Measurements from ENCODE around the gene ADCY3. TPM values are rescaled to one million over a fixed set of nuclear protein-coding genes. Genes with fewer than 3 reads are reported as not detected.

Gene ADCY3
- total RNA-seq, 1 experiment from 2014 or later = 39.5 TPM

GRCh38 chr2:24845691-24846090 is 74.3 kb downstream of the ADCY3 start:
- Histone ChIP-seq H3K4me1 (ENCODE audit: insufficient read depth, low read length) (no peaks in the 10 kb centered on the region), H3K4ac (ENCODE audit: low read depth, low read length) (no peak overlapping the region), H2BK120ac (ENCODE audit: low read depth, low read length, poor library complexity, severe bottlenecking) (no peak overlapping the region), H3K18ac (ENCODE audit: insufficient read length, low read depth, low read length) (no peak overlapping the region), H2AFZ (ENCODE audit: low read length) (no peak overlapping the region), H3T11ph (ENCODE audit: low read length) (no peak overlapping the region), H2AK5ac (ENCODE audit: insufficient read length, low read length) (no peak overlapping the region), H4K20me1 (ENCODE audit: control insufficient read depth, insufficient read depth, insufficient read length) (no peaks in the 10 kb centered on the region), H3K27me3 (ENCODE audit: insufficient read depth, low read length) (no peaks in the 10 kb centered on the region), H2BK15ac (ENCODE audit: low read depth, low read length) (no peak overlapping the region), H2BK5ac (ENCODE audit: insufficient read length, low read length) (no peak overlapping the region), H4K5ac (ENCODE audit: insufficient read length, low read depth, low read length) (no peak overlapping the region), H2BK20ac (ENCODE audit: low read depth, low read length, poor library complexity, severe bottlenecking) (no peak overlapping the region), H3K56ac (ENCODE audit: insufficient read length, low read depth, low read length) (no peak overlapping the region), H3K4me2 (ENCODE audit: insufficient read depth, insufficient read length, low read length) (no peak overlapping the region), H3K14ac (ENCODE audit: insufficient read depth, low read length) (no peak overlapping the region), H4K91ac (ENCODE audit: insufficient read length, low read depth, low read length) (no peak overlapping the region), H3K9me3 (ENCODE audit: control insufficient read depth, low read depth, low read length) (peaks cover 8% of the 10 kb centered on the region), H3K27ac (ENCODE audit: insufficient read length, low read depth, low read length) (no peak overlapping the region), H4K8ac (replicated peaks; ENCODE audit: insufficient read length, low read depth, low read length) (no peak overlapping the region), H3K79me2 (ENCODE audit: insufficient read depth, low read length) (no peaks in the 10 kb centered on the region), H3K79me1 (ENCODE audit: insufficient read depth, low read depth, low read length, poor library complexity, severe bottlenecking) (no peaks in the 10 kb centered on the region), H3K23me2 (ENCODE audit: insufficient read length, low read depth, low read length, poor library complexity, severe bottlenecking) (no peaks in the 10 kb centered on the region), H3K9ac (ENCODE audit: extremely low read depth, insufficient read length, low read length) (no peak overlapping the region), H3K23ac (ENCODE audit: insufficient read length, low read depth, low read length) (no peak overlapping the region), H2BK12ac (ENCODE audit: insufficient read length, low read depth, low read length) (no peak overlapping the region)
- H3K4me1 Mint-ChIP-seq = peaks cover 5 to 6% of the 10 kb centered on the region in 2 experiments; a peak in 3 of 4 replicates
- peaks cover 28 to 43% (median 38%) of the 10 kb centered on the region in 3 experiments for H3K36me3 Mint-ChIP-seq (ENCODE audit: insufficient read depth in 1 of 3, low read depth in 3 of 3)
- no peak overlapping the region for H3K4me3 Mint-ChIP-seq
- DNase-seq = no peak
- no peak overlapping the region for H3K27ac Mint-ChIP-seq
- WGBS (ENCODE audit: extremely low coverage, insufficient read length, low lambda C conversion rate) = no CpG with 5 or more reads among the region's 5 CpGs
- no peaks in the 10 kb centered on the region; the same call in 1 of the 2 replicates for H3K27me3 Mint-ChIP-seq (ENCODE audit: low read depth)
- no peak for TF ChIP-seq CTCF (conservative IDR thresholded peaks at IDR 0.05)
- peaks cover 25 to 28% of the 10 kb centered on the region in 2 experiments for H3K9me3 Mint-ChIP-seq

All from H9 (cell line).